A549 (cell line): ENCODE measurements around the gene INSIG1. TPM values are rescaled to one million over a fixed set of nuclear protein-coding genes. Genes with fewer than 3 reads are reported as not detected.

Experiments used
- ATAC-seq, 2 experiments: fragments of 200-7000 bp in 1 of 2; fragments of >200 bp in 1 of 2; cut with Nextera tagmentation in 1 of 2; cut with Tn5 transposase in 1 of 2; 3 replicates each; pipeline versions ENCODE4 v1.8.0 to v1.9.1; 2018 to 2020; ENCODE audit warnings: mild to moderate bottlenecking in 1 of 2, moderate library complexity in 1 of 2
- CTCF ChIA-PET: fragments of 300-600 bp; sonication (Branson Sonifier 250); formaldehyde crosslinking; extraction: SDS; loops from one replicate; lab custom pipeline; 2021; ENCODE audit warnings: antibody characterized with exemption, inconsistent platforms; lab: Yijun Ruan, JAX
- POLR2A ChIA-PET: fragments of 350-600 bp; formaldehyde crosslinking; extraction: SDS; loops from one replicate; lab custom pipeline; 2021; ENCODE audit warnings: antibody characterized with exemption, inconsistent platforms; lab: Yijun Ruan, JAX
- DNase-seq, 2 experiments: peaks; one replicate each; pipeline versions ENCODE4 v3.0.0 to v3.0.0-alpha.2; 2011 to 2016; ENCODE audit warnings: low read depth in 1 of 2, low spot score in 1 of 2
- FAIRE-seq: peaks from 2 replicates; lab custom pipeline; 2011; peaks lifted over from hg19 to GRCh38; lab: Jason Lieb, UNC
- H3K27ac ChIP-seq, 2 experiments: fragments of >200 bp; sonication (Bioruptor Twin); formaldehyde crosslinking; 3 replicates each; pipeline ENCODE4 v1.5.1; 2016 to 2017
- H3K4me1 ChIP-seq: fragments of >200 bp; sonication (Bioruptor Twin); formaldehyde crosslinking; 3 replicates; pipeline ENCODE4 v1.6.1; 2016
- H3K4me2 ChIP-seq: fragments of >200 bp; sonication (Bioruptor Twin); formaldehyde crosslinking; 3 replicates; pipeline ENCODE4 v1.6.1; 2016
- H3K4me3 ChIP-seq: fragments of >200 bp; sonication (Bioruptor Twin); formaldehyde crosslinking; 3 replicates; pipeline ENCODE4 v1.5.1; 2016
- H3K9me3 ChIP-seq: fragments of >200 bp; sonication (Bioruptor Twin); formaldehyde crosslinking; 3 replicates; pipeline ENCODE4 v1.6.1; 2016
- CBX2 ChIP-seq: fragments of 200-600 bp; sonication (generic); IDR thresholded peaks from 2 replicates; pipeline ENCODE4 v1.6.1; 2016; ENCODE audit warnings: low read depth, mild to moderate bottlenecking, borderline replicate concordance
- CBX8 ChIP-seq: fragments of 200-600 bp; sonication (generic); IDR thresholded peaks from 2 replicates; pipeline ENCODE4 v1.6.1; 2016
- CHD2 ChIP-seq: fragments of 150-350 bp; IDR thresholded peaks from 2 replicates; pipeline ENCODE4 v1.6.1; 2014; ENCODE audit warnings: low read length; ENCODE audit not compliant: partially characterized antibody
- EP300 ChIP-seq, 2 experiments: fragments of >200 bp; sonication (Bioruptor Twin); formaldehyde crosslinking; IDR thresholded peaks; 2 replicates in 1 of 2; 3 replicates in 1 of 2; pipeline ENCODE4 v1.6.1; 2016 to 2017
- FOSL2 ChIP-seq, 2 experiments: fragments of 450-650 bp in 1 of 2; fragments of >200 bp in 1 of 2; sonication (Bioruptor Twin) in 1 of 2; formaldehyde crosslinking; IDR thresholded peaks; 2 replicates each; pipeline versions ENCODE4 v1.5.0 to v1.6.1; 2016 to 2020; ENCODE audit warnings: mild to moderate bottlenecking in 1 of 2, moderate library complexity in 1 of 2
- GATA3 ChIP-seq: IDR thresholded peaks from 2 replicates; pipeline ENCODE4 v1.6.1; 2012; ENCODE audit warnings: borderline replicate concordance
- HES2 ChIP-seq: fragments of >200 bp; sonication (Bioruptor Twin); formaldehyde crosslinking; IDR thresholded peaks from 2 replicates; pipeline ENCODE4 v1.6.1; 2016
- HMGXB4 ChIP-seq: fragments of 250-450 bp; sonication (Bioruptor Pico); IDR thresholded peaks from 2 replicates; pipeline ENCODE4 v1.5.0; 2021; ENCODE audit warnings: mild to moderate bottlenecking, moderate library complexity, borderline replicate concordance
- HOXB13 ChIP-seq: fragments of 250-450 bp; sonication (Bioruptor Pico); IDR thresholded peaks from 2 replicates; pipeline ENCODE4 v1.5.0; 2020; ENCODE audit warnings: low read depth, mild to moderate bottlenecking, moderate library complexity
- MAZ ChIP-seq: fragments of 150-350 bp; IDR thresholded peaks from 2 replicates; pipeline ENCODE4 v1.6.1; 2014; ENCODE audit warnings: antibody characterized with exemption, low read depth, low read length, borderline replicate concordance
- PBX3 ChIP-seq: IDR thresholded peaks from 2 replicates; pipeline ENCODE4 v1.6.1; 2012
- RARB ChIP-seq: fragments of 250-450 bp; sonication (Bioruptor Pico); IDR thresholded peaks from 2 replicates; pipeline ENCODE4 v1.8.0; 2021; ENCODE audit warnings: mild to moderate bottlenecking, moderate library complexity
- RCOR1 ChIP-seq: fragments of 150-350 bp; IDR thresholded peaks from 2 replicates; pipeline ENCODE4 v1.6.1; 2014; ENCODE audit warnings: antibody characterized with exemption, low read length, low read depth
- RFX5 ChIP-seq: fragments of 450-650 bp; IDR thresholded peaks from 2 replicates; pipeline ENCODE4 v1.7.1; 2014; ENCODE audit warnings: antibody characterized with exemption, mild to moderate bottlenecking, moderate library complexity
- SREBF2 ChIP-seq: fragments of 450-650 bp; IDR thresholded peaks from 2 replicates; pipeline ENCODE4 v1.6.1; 2014; ENCODE audit warnings: mild to moderate bottlenecking, moderate library complexity
- ZC3H11A ChIP-seq: fragments of 450-650 bp; IDR thresholded peaks from 2 replicates; pipeline ENCODE4 v1.6.1; 2014; ENCODE audit warnings: antibody characterized with exemption, mild to moderate bottlenecking
- ZFP36 ChIP-seq: fragments of 450-650 bp; IDR thresholded peaks from 2 replicates; pipeline ENCODE4 v1.6.1; 2014; ENCODE audit warnings: borderline replicate concordance; ENCODE audit not compliant: partially characterized antibody
- ZNF302 ChIP-seq: fragments of 250-450 bp; sonication (Bioruptor Pico); IDR thresholded peaks from 2 replicates; pipeline ENCODE4 v1.9.0; 2021; ENCODE audit warnings: inconsistent platforms, mild to moderate bottlenecking, moderate library complexity
- ZSCAN20 ChIP-seq: fragments of 250-450 bp; sonication (Bioruptor Pico); IDR thresholded peaks from 2 replicates; pipeline ENCODE4 v1.8.0; 2022; ENCODE audit warnings: mild to moderate bottlenecking, moderate library complexity
- WGBS: methylation state at CpG from one replicate; pipeline ENCODE4 v1.1.6; 2017; ENCODE audit errors: missing lambda C conversion rate; 5-methylcytosine and 5-hydroxymethylcytosine counted together
- polyA plus RNA-seq, 4 experiments: library from polyadenylated mRNA; depleted of rRNA in 3 of 4; stranded (reverse); fragments of >200 nt; fragmentation: RNase III in 1 of 4; extraction: RNeasy Plus Mini Kit Qiagen cat#74134 plus additional on column Dnase treatment in 1 of 4; gene quantifications; 2 replicates in 3 of 4; 3 replicates in 1 of 4; pipeline ENCODE4 v1.2.3, GENCODE V29; 2011 to 2017
- TF ChIP-seq, protein P1 (sequence below): fragments of 200-600 bp; sonication (generic); IDR thresholded peaks from 2 replicates; pipeline ENCODE4 v1.6.1; 2016; ENCODE audit warnings: antibody characterized with exemption, mild to moderate bottlenecking, moderate library complexity
- TF ChIP-seq, protein P2 (sequence below): IDR thresholded peaks from 2 replicates; pipeline ENCODE4 v1.6.1; 2012; ENCODE audit warnings: low read depth, borderline replicate concordance
- TF ChIP-seq, protein P3 (sequence below): fragments of >200 bp; sonication (Bioruptor Twin); formaldehyde crosslinking; IDR thresholded peaks from 3 replicates; pipeline ENCODE4 v1.5.1; 2016

INSIG1 gene
- polyA plus RNA-seq, 2 of the 4 experiments (the other 2 are of a cell fraction): 19.7 to 33.4 TPM

DNA sequence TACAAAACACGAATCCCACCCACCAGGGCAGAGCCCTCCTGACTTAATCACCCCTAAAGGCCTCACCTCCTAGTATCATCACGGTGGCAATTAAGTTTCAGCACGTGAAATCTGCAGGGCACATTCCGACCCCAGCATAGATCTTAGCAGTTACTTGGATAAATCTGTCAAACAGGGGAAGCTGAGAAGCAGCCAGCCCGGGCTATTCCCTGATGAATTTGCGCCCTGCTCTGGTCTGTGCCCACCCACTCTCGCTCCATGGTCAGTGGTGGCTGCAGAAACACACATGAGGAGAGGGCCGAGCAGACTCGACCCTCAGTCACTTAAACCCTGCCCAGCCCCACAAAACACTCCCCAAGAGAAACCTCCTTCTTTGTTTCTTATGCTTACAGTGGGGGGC, 28.7 kb downstream of the INSIG1 start:
- Histone ChIP-seq H3K27ac (no peak overlapping the region), H3K9me3 (no peaks in the 10 kb centered on the region), H3K4me1 (0 out of 3 replicates have a peak, but pooled peaks cover 5% of the 10 kb centered on the region), H3K4me3 (no peak overlapping the region), H3K4me2 (no peak overlapping the region)
- no peak for TF ChIP-seq SREBF2
- TF ChIP-seq RARB (CRISPR knock-in tag): no peak
- TF ChIP-seq HOXB13 (CRISPR knock-in tag): no peak
- no peak for TF ChIP-seq CHD2
- TF ChIP-seq HMGXB4 (CRISPR knock-in tag): no peak
- no peak for TF ChIP-seq PBX3
- no peak for TF ChIP-seq MAZ
- no peak for TF ChIP-seq HES2
- TF ChIP-seq GATA3: no peak
- no peak for TF ChIP-seq ZSCAN20
- TF ChIP-seq CBX8: no peak
- FAIRE-seq (no peak), DNase-seq (no peak), ATAC-seq (no peak)
- POLR2A ChIA-PET: no interaction called here
- WGBS: 25% methylated on average over 9 of the region's 9 CpGs
- CTCF ChIA-PET: interaction anchor here (0.7 to 1.6 kb wide), 3 partner anchors 18 to 399 kb away, joined by 3 to 7 read pairs (median 3); no protein-coding TSS in a partner anchor

DNA sequence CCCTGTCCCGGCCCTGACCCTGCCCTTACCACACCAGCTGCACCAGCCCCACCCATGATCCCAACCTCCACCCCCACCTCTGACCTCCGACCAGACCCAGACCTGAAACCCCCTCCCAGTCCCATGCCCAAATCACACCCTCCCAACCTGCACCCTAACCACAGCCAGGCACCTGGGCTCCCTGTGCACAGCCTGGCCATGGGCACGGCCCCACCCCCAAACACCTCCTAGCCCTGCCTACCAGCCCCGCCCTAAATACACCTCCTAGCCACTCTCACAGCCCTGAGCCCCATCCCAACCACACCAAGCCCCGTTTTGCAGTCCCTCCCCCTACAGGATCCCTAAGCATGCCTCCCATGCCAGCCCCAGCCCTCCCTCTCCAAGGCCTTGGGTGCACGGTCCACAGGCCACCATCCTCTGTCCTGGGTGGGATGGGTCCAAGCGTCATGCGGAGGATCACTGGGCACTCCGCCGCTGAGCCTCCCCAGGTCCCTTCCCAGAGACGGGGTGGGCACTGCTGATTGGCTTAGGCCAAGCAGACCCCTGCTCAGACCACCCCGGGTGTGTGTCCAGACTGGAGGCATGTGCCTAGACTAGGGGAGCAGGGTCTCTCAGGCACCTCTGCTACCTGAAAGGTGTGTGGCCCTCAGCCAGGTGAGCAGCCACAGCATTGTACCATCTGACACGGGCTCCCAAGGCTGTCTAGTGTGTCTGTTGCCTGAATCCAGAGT, 30.1 kb downstream of the INSIG1 start:
- Histone ChIP-seq H3K9me3 (no peaks in the 10 kb centered on the region), H3K4me3 (no peak overlapping the region), H3K4me1 (0 out of 3 replicates have a peak, but pooled peaks cover 1% of the 10 kb centered on the region), H3K4me2 (no peak overlapping the region), H3K27ac (no peak overlapping the region)
- WGBS: 8% methylated on average over 5 of the region's 13 CpGs
- TF ChIP-seq ZC3H11A: no peak
- TF ChIP-seq HOXB13 (CRISPR knock-in tag): no peak
- no peak for TF ChIP-seq RCOR1
- TF ChIP-seq, protein P1, sequence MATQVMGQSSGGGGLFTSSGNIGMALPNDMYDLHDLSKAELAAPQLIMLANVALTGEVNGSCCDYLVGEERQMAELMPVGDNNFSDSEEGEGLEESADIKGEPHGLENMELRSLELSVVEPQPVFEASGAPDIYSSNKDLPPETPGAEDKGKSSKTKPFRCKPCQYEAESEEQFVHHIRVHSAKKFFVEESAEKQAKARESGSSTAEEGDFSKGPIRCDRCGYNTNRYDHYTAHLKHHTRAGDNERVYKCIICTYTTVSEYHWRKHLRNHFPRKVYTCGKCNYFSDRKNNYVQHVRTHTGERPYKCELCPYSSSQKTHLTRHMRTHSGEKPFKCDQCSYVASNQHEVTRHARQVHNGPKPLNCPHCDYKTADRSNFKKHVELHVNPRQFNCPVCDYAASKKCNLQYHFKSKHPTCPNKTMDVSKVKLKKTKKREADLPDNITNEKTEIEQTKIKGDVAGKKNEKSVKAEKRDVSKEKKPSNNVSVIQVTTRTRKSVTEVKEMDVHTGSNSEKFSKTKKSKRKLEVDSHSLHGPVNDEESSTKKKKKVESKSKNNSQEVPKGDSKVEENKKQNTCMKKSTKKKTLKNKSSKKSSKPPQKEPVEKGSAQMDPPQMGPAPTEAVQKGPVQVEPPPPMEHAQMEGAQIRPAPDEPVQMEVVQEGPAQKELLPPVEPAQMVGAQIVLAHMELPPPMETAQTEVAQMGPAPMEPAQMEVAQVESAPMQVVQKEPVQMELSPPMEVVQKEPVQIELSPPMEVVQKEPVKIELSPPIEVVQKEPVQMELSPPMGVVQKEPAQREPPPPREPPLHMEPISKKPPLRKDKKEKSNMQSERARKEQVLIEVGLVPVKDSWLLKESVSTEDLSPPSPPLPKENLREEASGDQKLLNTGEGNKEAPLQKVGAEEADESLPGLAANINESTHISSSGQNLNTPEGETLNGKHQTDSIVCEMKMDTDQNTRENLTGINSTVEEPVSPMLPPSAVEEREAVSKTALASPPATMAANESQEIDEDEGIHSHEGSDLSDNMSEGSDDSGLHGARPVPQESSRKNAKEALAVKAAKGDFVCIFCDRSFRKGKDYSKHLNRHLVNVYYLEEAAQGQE: no peak
- ATAC-seq: no peak; a peak in 1 of 6 replicates
- ChIA-PET POLR2A (no interaction called here), CTCF (interaction anchor here (1.6 kb wide), 1 partner anchor 17 kb away, joined by 7 read pairs; no protein-coding TSS in a partner anchor)
- no peak for DNase-seq
- FAIRE-seq: no peak

DNA sequence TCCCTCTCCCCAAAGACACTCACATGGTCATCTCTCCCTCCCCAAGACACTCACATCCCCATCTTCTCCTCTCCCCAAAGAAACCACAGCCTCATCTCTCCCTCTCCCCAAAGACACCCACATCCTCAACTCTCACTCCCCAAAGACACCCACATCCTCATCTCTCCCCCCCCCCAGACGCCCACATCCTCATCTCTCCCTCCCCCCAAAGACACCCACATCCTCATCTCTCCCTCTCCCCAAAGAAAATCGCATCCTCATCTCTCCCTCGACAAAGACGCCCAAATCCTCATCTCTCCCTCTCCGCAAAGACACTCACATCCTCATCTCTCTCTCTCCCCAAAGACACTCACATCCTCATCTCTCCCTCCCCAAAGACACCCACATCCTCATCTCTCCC, 31.5 kb downstream of the INSIG1 start:
- no peaks in the 10 kb centered on the region for H3K9me3 ChIP-seq
- FAIRE-seq (no peak), ATAC-seq (no peak), DNase-seq (no peak)
- CTCF ChIA-PET: no interaction called here
- no peaks in the 10 kb centered on the region for H3K4me1 ChIP-seq
- no peak overlapping the region for H3K27ac ChIP-seq
- POLR2A ChIA-PET: no interaction called here
- H3K4me2 ChIP-seq: no peak overlapping the region
- WGBS: no CpG with 5 or more reads among the region's 5 CpGs
- no peak overlapping the region for H3K4me3 ChIP-seq
- TF ChIP-seq FOSL2 (IDR thresholded peaks at IDR 0.05) (no peak), FOSL2 (CRISPR knock-in tag; IDR thresholded peaks at IDR 0.05) (no peak), RFX5 (no peak), EP300 (IDR thresholded peaks at IDR 0.05) (no peak), RARB (CRISPR knock-in tag) (no peak), CHD2 (no peak), CBX2 (no peak), ZFP36 (no peak), HES2 (no peak), GATA3 (no peak), ZNF302 (no peak)
- TF ChIP-seq, protein P2, sequence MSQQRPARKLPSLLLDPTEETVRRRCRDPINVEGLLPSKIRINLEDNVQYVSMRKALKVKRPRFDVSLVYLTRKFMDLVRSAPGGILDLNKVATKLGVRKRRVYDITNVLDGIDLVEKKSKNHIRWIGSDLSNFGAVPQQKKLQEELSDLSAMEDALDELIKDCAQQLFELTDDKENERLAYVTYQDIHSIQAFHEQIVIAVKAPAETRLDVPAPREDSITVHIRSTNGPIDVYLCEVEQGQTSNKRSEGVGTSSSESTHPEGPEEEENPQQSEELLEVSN: no peak
- TF ChIP-seq, protein P3, sequence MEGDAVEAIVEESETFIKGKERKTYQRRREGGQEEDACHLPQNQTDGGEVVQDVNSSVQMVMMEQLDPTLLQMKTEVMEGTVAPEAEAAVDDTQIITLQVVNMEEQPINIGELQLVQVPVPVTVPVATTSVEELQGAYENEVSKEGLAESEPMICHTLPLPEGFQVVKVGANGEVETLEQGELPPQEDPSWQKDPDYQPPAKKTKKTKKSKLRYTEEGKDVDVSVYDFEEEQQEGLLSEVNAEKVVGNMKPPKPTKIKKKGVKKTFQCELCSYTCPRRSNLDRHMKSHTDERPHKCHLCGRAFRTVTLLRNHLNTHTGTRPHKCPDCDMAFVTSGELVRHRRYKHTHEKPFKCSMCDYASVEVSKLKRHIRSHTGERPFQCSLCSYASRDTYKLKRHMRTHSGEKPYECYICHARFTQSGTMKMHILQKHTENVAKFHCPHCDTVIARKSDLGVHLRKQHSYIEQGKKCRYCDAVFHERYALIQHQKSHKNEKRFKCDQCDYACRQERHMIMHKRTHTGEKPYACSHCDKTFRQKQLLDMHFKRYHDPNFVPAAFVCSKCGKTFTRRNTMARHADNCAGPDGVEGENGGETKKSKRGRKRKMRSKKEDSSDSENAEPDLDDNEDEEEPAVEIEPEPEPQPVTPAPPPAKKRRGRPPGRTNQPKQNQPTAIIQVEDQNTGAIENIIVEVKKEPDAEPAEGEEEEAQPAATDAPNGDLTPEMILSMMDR: no peak
